Left colon (tissue), 2 donors: ENCODE measurements around the gene DOCK3. TPM values are rescaled to one million over a fixed set of nuclear protein-coding genes. Genes with fewer than 3 reads are reported as not detected.
"Not testable (repeated sequence)": the region's sequence is repeated elsewhere in the genome, so short reads cannot be mapped to it uniquely, and the experiment has no call there.

Experiments used
- ATAC-seq: fragments of 200-7000 bp; cut with Tn5 transposase; one replicate; pipeline ENCODE4 v1.9.1; 2020; ENCODE audit warnings: mild to moderate bottlenecking, moderate library complexity
- DNase-seq, 2 donors: peaks; one replicate each; pipeline ENCODE4 v3.0.0-alpha.2; 2020
- intact Hi-C, 2 donors: fragments of 100-400 bp; cut with DNase I in 1 of 2; cut with micrococcal nuclease in 1 of 2; formaldehyde crosslinking; loops; one replicate each; pipeline versions ENCODE4 v1.11.2 to v1.14.0; 2022; cut with DNase I, micrococcal nuclease
- total RNA-seq, 2 donors: library from RNA; stranded (reverse); fragmentation: NEBNext Ultra II Directional; extraction: Animal tissue kit (Norgen Biotek cat#: 25700); gene quantifications; one replicate each; pipeline ENCODE4 v1.2.1, GENCODE V29; 2021
- donor health status: DM: no; HTN: no; CAD: no.
- donor health status: DM: yes; HTN: yes; CAD: no.

The DOCK3 gene
- total RNA-seq, 2 donors from 2014 or later, result 0.09 to 0.34 TPM

DNA sequence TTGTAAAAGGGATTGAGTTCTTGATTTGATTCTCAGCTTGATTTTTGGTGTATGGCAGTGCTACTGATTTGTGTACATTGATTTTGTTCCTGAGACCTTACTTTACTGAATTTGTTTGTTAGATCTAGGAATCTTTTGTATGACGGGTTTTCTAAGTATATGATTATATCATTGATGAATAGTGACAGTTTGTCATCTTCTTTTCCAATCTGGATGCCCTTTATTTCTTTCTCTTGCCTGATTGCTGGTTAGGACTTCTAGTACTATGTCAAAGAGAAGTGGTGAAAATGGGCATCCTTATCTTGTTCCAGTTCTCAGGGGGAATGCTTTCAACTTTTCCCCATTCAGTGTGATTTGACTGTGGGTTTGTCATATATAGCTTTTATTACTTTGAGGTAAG lies 103.0 kb downstream of the DOCK3 start:
- intact Hi-C loops, result no loop called here
- ATAC-seq (no peak), DNase-seq (no peak)

GRCh38 chr3:50781766-50782165 lies 107.0 kb downstream of the DOCK3 start:
- DNase-seq, ATAC-seq, intact Hi-C loops: not testable (repeated sequence)

DNA sequence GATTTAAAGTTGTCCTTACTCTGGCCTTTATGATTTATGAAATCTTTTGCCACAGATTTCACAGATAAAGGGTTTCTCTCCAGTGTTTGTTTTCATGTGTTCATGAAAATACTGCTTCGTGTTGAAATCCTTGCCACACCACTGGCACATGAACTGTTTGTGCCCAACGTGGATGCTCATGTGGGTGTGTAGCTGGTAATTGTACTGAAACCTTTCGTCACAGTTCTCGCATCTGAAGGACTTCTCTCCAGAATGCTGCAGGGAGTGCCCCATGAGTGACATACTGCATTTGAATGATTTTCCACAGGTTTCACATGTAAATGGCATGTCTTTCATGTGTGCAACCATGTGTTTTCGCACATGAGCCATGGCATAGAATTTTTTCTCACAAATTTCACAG lies 111.9 kb downstream of the DOCK3 start:
- ATAC-seq (no peak), DNase-seq (no peak)
- intact Hi-C loops, result no loop called here

- intact Hi-C loops, ATAC-seq, DNase-seq: not testable (repeated sequence)
Observed at GRCh38 chr3:50790894-50791293, 116.2 kb downstream of the DOCK3 start.

- DNase-seq (no peak), ATAC-seq (no peak)
- intact Hi-C loops, result no loop called here
Observed at GRCh38 chr3:50792568-50792967, 117.8 kb downstream of the DOCK3 start.

DNA sequence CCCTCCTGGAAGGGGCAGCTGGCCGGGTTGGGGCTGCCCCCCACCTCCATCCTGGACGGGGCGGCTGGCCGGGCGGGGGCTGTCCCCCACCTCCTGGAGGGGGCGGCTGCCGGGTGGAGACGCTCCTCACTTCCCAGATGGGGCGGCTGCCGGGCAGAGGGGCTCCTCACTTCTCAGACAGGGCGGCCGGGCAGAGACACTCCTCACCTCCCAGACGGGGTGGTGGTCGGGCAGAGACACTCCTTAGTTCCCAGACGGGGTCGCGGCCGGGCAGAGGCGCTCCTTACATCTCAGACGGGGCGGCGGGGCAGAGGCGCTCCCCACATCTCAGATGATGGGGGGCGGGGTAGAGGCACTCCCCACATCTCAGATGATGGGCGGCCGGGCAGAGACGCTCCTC lies 129.1 kb downstream of the DOCK3 start:
- ATAC-seq, DNase-seq, intact Hi-C loops: not testable (repeated sequence)

GRCh38 chr3:50804376-50804775 lies 129.6 kb downstream of the DOCK3 start:
- DNase-seq, ATAC-seq, intact Hi-C loops: not testable (repeated sequence)

DNA sequence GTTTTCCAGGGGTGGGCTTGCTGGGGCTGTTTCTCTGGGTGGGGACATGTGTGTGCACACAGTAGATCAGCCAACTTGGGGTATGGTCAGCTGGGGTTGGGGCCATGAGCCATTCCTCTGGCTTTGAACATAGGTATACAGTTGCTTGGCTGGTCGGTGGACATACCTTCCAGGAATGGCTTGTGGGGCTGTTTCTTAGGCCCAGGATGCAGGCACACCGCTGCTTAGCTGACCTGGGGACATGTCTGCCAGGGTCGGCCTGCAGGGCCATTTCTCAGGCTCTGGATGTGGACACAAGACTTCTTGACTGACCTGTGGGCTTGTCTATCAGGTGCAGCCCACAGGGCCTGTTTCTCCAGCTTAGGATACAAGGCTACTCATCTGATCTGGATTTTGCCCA lies 130.6 kb downstream of the DOCK3 start:
- intact Hi-C loops, result no loop called here
- DNase-seq, result no peak
- no peak for ATAC-seq

- no peak for DNase-seq
- ATAC-seq, result no peak
- intact Hi-C loops, result no loop called here
Observed at GRCh38 chr3:50806031-50806430, 131.3 kb downstream of the DOCK3 start.

DNA sequence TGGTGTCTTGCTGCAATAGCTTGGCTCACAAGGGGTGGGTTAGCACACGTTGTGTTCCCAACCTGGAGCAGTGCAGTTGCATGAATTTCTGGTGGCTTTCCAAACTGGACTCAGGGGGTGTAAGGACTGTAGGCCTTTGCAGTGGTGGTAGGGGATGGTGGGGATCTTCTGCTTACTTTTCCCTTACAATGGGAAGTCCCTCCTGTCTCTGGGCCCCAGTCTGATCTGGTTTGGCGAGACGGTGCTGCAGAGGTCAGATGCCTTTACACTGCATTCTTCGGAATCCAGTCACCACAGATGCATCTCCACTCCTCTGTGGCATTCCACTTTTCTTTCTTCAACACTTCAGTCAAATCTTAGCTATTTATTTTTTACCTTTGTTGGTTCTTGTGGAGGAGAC lies 132.1 kb downstream of the DOCK3 start:
- no peak for DNase-seq
- no peak for ATAC-seq
- intact Hi-C loops, result no loop called here

DNA sequence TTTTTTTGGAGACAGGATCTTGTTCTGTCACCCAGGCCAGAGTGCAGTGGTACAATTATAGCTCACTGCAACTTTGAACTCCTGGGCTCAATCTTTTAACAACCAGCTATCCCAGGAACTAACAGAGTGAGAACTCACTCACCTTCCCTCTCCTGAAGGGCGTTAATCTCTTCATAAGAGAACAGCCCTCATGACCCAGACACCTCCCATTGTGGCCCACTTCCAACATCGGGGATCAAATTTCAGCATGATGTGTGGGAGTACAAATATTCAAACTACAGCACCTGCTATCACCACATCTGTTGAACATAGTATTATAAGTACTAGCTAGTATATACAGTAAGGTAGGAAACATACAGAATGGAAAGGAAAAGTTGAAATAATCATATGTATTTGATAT lies 132.5 kb downstream of the DOCK3 start:
- DNase-seq, result no peak
- no peak for ATAC-seq
- intact Hi-C loops, result no loop called here

DNA sequence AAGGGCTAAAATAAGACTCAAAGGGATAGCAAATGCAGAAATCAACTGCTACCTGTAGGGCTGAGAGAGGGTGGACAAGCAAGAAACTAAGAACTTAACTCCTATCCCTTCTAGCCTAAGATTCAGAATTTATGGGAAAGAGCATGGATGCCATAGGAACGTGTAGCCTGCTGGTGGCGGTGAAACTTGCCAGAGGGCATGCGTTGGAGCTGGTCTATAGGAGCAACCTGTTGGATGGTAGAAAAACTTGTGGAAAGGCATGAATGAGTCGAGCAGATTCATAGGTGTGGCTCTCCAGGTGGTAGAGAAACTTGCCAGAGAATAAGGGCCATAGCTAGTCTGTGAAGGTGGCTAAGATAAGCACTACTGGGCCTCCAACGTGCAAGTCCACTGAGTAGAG lies 137.2 kb downstream of the DOCK3 start:
- intact Hi-C loops, result no loop called here
- DNase-seq (no peak), ATAC-seq (no peak)

GRCh38 chr3:50815844-50816243 lies 141.1 kb downstream of the DOCK3 start:
- intact Hi-C loops, result no loop called here
- no peak for ATAC-seq

GRCh38 chr3:50816894-50817293 lies 142.2 kb downstream of the DOCK3 start:
- ATAC-seq (no peak), DNase-seq (no peak)
- intact Hi-C loops, result no loop called here

More at GRCh38 chr3:50815844-50816243, 141.1 kb downstream of the DOCK3 start:
- DNase-seq, result no peak

DNA sequence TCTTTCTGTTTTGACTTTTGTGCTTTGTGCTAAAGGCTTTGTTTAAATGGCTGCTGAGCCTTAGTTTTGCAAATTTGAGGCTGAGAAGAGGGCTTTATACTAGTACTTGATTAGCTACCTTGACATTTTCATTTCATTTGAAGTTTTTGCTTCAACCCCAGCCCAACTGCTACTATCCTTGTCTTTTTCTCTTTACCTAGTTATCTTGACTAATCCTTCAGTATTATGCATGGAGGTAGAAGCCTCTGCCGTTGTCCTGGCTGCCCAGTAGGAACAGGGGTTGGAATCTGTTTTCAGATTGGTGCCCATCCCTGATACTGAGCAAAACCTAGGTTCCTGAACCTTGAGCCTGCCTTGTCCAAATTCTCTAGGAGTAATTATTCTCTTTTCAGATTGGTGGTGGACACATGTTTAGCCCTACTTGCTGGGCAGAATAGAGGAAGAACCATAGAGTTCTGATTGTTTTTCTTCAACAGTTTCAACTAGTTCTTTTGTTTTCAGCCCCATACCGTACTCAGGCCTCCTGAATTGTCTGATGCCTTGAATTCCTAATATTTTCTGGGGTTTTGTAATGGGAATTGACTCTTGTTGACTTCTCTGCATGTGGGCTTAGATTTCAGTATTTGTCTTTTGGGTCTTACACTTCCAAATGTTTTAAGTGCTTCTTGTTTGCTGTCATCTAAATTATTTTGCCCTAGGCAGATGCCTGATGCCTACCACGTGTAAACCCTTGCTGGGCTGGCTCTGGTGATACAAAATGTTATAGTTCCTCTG lies 143.2 kb downstream of the DOCK3 start:
- intact Hi-C loops, result no loop called here
- no peak for DNase-seq
- no peak for ATAC-seq

GRCh38 chr3:50819882-50820281 lies 145.2 kb downstream of the DOCK3 start:
- intact Hi-C loops, result no loop called here
- no peak for DNase-seq
- ATAC-seq, result no peak

DNA sequence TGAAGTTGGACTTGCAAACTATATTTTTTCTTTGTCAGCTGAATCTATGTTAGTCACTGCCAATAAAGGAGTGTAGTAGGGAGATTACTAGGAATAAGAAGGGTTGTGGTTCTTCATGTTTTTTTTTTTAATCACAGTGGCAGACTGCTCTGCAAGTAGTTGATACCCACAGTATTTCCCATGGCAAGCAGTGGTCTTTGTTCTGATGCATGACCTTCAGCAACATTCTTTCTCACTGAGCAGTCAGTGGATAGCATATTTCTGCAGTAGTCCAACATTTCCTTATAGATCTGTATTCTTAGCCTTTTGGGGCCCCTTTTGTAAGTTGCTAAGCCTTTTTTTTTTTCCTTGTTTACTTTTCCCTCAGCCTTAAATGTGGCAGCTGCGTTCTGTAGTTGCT lies 151.1 kb downstream of the DOCK3 start:
- DNase-seq, result no peak
- intact Hi-C loops, result no loop called here
- ATAC-seq, result no peak

DNA sequence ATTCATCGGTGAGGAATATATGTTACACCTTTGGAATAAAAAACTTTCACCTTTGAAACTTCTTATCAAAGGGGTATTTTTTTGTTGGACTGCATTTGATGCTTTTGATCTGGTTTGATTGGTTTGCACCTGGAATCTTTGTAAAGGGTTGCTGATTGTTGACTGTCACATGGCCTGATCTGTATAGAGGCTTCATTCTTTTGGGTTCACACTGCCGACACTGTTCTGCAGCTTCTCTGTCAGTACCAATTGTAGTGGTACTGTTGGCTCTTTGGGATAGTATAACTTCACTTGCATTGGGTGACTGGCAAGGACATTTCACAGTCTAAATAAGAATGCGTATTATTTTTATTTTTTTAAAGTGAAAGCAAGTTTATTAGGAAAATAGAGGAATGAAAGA lies 155.7 kb downstream of the DOCK3 start:
- intact Hi-C loops, result no loop called here

GRCh38 chr3:50831009-50831408 lies 156.3 kb downstream of the DOCK3 start:
- intact Hi-C loops, ATAC-seq, DNase-seq: not testable (repeated sequence)

More for the DNA sequence above, 155.7 kb downstream of the DOCK3 start:
- ATAC-seq (no peak), DNase-seq (no peak)

GRCh38 chr3:50840983-50841489 lies 166.3 kb downstream of the DOCK3 start:
- DNase-seq (no peak), ATAC-seq (no peak)
- intact Hi-C loops, result no loop called here

DNA sequence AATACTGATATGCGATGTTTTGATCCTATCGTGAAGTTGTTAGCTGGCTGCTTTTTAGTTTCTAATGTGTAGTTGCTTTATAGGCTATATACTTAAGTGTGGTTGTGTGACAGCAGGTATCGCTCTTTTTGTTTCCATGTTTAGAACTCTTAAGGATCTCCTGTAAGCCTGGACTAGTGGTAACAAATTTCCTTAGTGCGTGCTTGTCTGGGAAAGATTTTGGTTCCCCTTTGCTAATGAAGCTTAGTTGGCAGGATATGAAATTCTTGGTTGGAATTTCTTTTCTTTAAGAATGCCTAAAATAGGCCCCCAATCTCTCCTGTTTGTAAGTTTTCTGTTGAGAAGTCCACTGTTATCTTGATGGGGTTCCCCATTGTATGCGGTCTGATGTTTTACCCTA lies 173.6 kb downstream of the DOCK3 start:
- ATAC-seq (no peak), DNase-seq (no peak)
- intact Hi-C loops, result no loop called here
